Heart left ventricle (tissue), 16 donors: ENCODE measurements around the gene PTPN6. TPM values are rescaled to one million over a fixed set of nuclear protein-coding genes. Genes with fewer than 3 reads are reported as not detected.

Source experiments
- ATAC-seq, 4 donors: fragments of 200-7000 bp; cut with Tn5 transposase; one replicate each; pipeline ENCODE4 v1.9.1; 2020 to 2022; ENCODE audit warnings: moderate library complexity in 4 of 4, mild to moderate bottlenecking in 3 of 4, moderate number of reproducible peaks in 1 of 4
- DNase-seq, 5 donors: peaks; one replicate each; pipeline ENCODE4 v3.0.0-alpha.2; 2020
- H3K27ac ChIP-seq, 12 donors: fragments of 200-600 bp; sonication (generic) in 4 of 12; one replicate each; pipeline versions ENCODE4 v1.5.0 to v1.8.0; 2016 to 2022; ENCODE audit warnings: mild to moderate bottlenecking in 2 of 12
- H3K27me3 ChIP-seq, 9 donors: fragments of 200-600 bp; sonication (generic) in 2 of 9; one replicate each; pipeline versions ENCODE4 v1.5.1 to v1.8.0; 2016 to 2022; ENCODE audit warnings: mild to moderate bottlenecking in 3 of 9
- H3K36me3 ChIP-seq, 9 donors: fragments of 200-600 bp; sonication (generic) in 2 of 9; one replicate each; pipeline versions ENCODE4 v1.5.0 to v1.8.0; 2018 to 2022; ENCODE audit warnings: mild to moderate bottlenecking in 2 of 9
- H3K4me1 ChIP-seq, 12 donors: fragments of 200-600 bp; sonication (generic) in 4 of 12; one replicate each; pipeline versions ENCODE4 v1.5.0 to v1.8.0; 2016 to 2022; ENCODE audit warnings: mild to moderate bottlenecking in 3 of 12
- H3K4me3 ChIP-seq, 12 donors: fragments of 200-600 bp; sonication (generic) in 4 of 12; one replicate each; pipeline versions ENCODE4 v1.5.0 to v1.8.0; 2017 to 2022; ENCODE audit warnings: mild to moderate bottlenecking in 9 of 12, moderate library complexity in 4 of 12
- H3K9me3 ChIP-seq, 12 donors: fragments of 200-600 bp; sonication (generic) in 4 of 12; one replicate each; pipeline versions ENCODE4 v1.5.0 to v1.8.0; 2016 to 2022; ENCODE audit warnings: mild to moderate bottlenecking in 1 of 12
- POLR2A ChIP-seq, 2 donors: fragments of 450-650 bp; IDR thresholded peaks; one replicate each; pipeline ENCODE4 v1.6.1; 2017; ENCODE audit warnings: antibody characterized with exemption in 2 of 2, mild to moderate bottlenecking in 2 of 2, moderate library complexity in 2 of 2
- WGBS, 4 donors: extraction: QIAGEN DNeasy Blood & Tissue Kit in 2 of 4; methylation state at CpG; one replicate each; pipeline versions ENCODE4 v1.1.5 to v1.1.7; 2013 to 2018; 5-methylcytosine and 5-hydroxymethylcytosine counted together
- intact Hi-C, 10 donors: fragments of 100-400 bp; cut with DNase I; formaldehyde crosslinking; loops; one replicate each; pipeline versions ENCODE4 v1.11.1 to v1.14.2; 2022
- polyA plus RNA-seq, 2 donors: library from polyadenylated mRNA; stranded (reverse); fragments of 200-250 nt; gene quantifications; one replicate each; pipeline ENCODE4 v1.2.3, GENCODE V29; 2013
- total RNA-seq, 9 donors: library from RNA; depleted of rRNA in 2 of 9; stranded (reverse); fragments of >200 nt in 2 of 9; fragmentation: NEBNext Ultra II Directional in 3 of 9; extraction: Animal tissue kit (Norgen Biotek cat#: 25700) in 3 of 9; gene quantifications; one replicate each; pipeline versions ENCODE4 v1.1.0 to v1.2.4, GENCODE V29; 2016 to 2023
- TF ChIP-seq, protein P1 (sequence below), 12 donors: fragments of 200-600 bp; sonication (generic) in 4 of 12; IDR thresholded peaks; one replicate each; pipeline versions ENCODE4 v1.5.0 to v1.8.0; 2018 to 2022; ENCODE audit warnings: antibody characterized with exemption in 12 of 12, mild to moderate bottlenecking in 5 of 12
- donor health status: ischemic (EF 13 %, LVEDD 7.1; RV severe dilation, severe dysfunction).
- donor health status: healthy with polysubstance abuse.
- donor health status: DM: no; HTN: yes; CAD: no.
- donor health status: DM: no; HTN: no; CAD: no.
- donor health status: ischemic (EF 25% LVEDD 6.9; RV normal size, moderate dysfunction).
- donor health status: ischemic (EF 25% LVEDD 5.7; RV mildly dilated, moderate dysfunction).
- donor health status: healthy.
- donor health status: DM: yes; HTN: yes; CAD: no.
- donor health status: ischemic (EF 35%, LVEDD 5.7; RV mildly dilated, moderate dysfunction).
- donor health status: nonischemic (EF 11% LVEDD 7.7; RV severe dilation, severe dysfunction).
- donor health status: DM: yes; HTN: yes; CAD: no.
- donor health status: PGD.
- donor health status: ischemic (EF 29% LVEDD 5.4; RV normal size, mild dysfunction).
- donor health status: nonischemic (EF 23%, LVEDD 6.1; RV moderate dilation, normal function).

Gene PTPN6
- total and polyA plus RNA-seq, 11 donors, result 3.5 to 63.2 (median 6.1) TPM

DNA sequence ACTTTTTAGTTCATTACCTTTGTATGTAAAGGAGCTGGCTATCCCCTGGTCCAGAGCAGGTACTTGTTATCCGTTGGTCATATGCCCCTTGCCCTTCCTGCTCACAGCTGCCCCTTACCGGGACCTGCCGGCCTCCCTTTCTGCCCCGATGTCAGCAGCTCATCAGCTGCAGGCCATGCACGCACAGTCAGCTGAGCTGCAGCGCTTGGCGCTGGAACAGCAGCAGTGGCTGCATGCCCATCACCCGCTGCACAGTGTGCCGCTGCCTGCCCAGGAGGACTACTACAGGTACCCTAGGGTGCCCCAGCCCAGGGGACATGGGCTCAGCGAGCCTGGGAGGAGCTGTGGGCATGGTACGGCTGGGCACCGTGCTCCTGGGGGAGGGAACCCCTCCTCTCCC lies 9.9 kb upstream of the PTPN6 start:
- 65 to 78% (median 68%) methylated on average over 10 to 12 of the region's 12 CpGs for WGBS, 4 donors
- DNase-seq (peak in 1 of 5 donors; percentile 61), ATAC-seq (no peak)
- Histone ChIP-seq H3K27ac (peak overlapping the region in 6 of 12 donors; percentile 0 to 96 (median 32)), H3K27me3 (no peaks in the 10 kb centered on the region), H3K9me3 (no peaks in the 10 kb centered on the region), H3K4me1 (peaks cover 3 to 70% (median 48%) of the 10 kb centered on the region in 12 donors), H3K36me3 (peaks cover 0 to 43% (median 28%) of the 10 kb centered on the region in 9 donors), H3K4me3 (no peak overlapping the region)
- intact Hi-C loops, result loop anchor here in 5 of 10 donors (5.0 to 10.0 kb wide), 4 partner anchors 151 to 166 kb away; partner anchors contain the start of genes C1R (in 4 of the 5) and C1RL (in 2 of the 5)
- TF ChIP-seq POLR2A (IDR thresholded peaks at IDR 0.05), result no peak
- TF ChIP-seq, protein P1, sequence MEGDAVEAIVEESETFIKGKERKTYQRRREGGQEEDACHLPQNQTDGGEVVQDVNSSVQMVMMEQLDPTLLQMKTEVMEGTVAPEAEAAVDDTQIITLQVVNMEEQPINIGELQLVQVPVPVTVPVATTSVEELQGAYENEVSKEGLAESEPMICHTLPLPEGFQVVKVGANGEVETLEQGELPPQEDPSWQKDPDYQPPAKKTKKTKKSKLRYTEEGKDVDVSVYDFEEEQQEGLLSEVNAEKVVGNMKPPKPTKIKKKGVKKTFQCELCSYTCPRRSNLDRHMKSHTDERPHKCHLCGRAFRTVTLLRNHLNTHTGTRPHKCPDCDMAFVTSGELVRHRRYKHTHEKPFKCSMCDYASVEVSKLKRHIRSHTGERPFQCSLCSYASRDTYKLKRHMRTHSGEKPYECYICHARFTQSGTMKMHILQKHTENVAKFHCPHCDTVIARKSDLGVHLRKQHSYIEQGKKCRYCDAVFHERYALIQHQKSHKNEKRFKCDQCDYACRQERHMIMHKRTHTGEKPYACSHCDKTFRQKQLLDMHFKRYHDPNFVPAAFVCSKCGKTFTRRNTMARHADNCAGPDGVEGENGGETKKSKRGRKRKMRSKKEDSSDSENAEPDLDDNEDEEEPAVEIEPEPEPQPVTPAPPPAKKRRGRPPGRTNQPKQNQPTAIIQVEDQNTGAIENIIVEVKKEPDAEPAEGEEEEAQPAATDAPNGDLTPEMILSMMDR (IDR thresholded peaks at IDR 0.05), result no peak

DNA sequence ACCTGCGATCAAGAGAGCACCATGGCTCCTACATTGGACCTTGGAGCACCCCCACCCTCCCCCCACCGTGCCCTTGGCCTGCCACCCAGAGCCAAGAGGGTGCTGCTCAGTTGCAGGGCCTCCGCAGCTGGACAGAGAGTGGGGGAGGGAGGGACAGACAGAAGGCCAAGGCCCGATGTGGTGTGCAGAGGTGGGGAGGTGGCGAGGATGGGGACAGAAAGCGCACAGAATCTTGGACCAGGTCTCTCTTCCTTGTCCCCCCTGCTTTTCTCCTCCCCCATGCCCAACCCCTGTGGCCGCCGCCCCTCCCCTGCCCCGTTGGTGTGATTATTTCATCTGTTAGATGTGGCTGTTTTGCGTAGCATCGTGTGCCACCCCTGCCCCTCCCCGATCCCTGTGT lies 9.4 kb upstream of the PTPN6 start:
- DNase-seq (peak in 1 of 5 donors; percentile 55), ATAC-seq (no peak)
- no peak for TF ChIP-seq POLR2A (IDR thresholded peaks at IDR 0.05)
- TF ChIP-seq, protein P1 (IDR thresholded peaks at IDR 0.05), result no peak
- 77 to 82% (median 80%) methylated on average over 12 of the region's 12 CpGs for WGBS, 4 donors
- Histone ChIP-seq H3K4me3 (no peak overlapping the region), H3K27me3 (no peaks in the 10 kb centered on the region), H3K36me3 (peaks cover 0 to 48% (median 33%) of the 10 kb centered on the region in 9 donors), H3K27ac (peak overlapping the region in 6 of 12 donors; percentile 0 to 96 (median 32)), H3K4me1 (peaks cover 3 to 73% (median 52%) of the 10 kb centered on the region in 12 donors), H3K9me3 (no peaks in the 10 kb centered on the region)
- intact Hi-C loops, result loop anchor here in 5 of 10 donors (5.0 to 10.0 kb wide), 4 partner anchors 151 to 166 kb away; partner anchors contain the start of genes C1R (in 4 of the 5) and C1RL (in 2 of the 5)

DNA sequence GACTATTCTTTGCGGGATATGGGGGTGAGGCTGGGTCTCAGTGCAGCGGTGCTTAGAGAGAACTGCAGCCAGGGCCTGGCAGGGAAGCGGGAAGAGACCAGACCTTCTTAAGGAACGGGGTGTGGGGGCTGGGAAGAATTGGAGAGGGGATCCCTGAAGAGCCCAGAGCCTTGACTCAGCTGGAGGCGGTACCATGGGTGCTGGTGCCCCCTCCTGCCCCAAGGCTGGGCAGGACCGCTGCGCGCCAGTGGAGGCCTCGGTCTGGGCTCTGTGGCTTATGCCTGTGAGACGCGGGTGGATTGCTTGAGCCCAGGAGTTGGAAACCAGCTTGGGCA lies 8.9 kb upstream of the PTPN6 start:
- peak in 1 of 5 donors; percentile 60 for DNase-seq
- intact Hi-C loops, result loop anchor here in 5 of 10 donors (5.0 to 10.0 kb wide), 4 partner anchors 150 to 165 kb away; partner anchors contain the start of genes C1R (in 4 of the 5) and C1RL (in 2 of the 5)

DNA sequence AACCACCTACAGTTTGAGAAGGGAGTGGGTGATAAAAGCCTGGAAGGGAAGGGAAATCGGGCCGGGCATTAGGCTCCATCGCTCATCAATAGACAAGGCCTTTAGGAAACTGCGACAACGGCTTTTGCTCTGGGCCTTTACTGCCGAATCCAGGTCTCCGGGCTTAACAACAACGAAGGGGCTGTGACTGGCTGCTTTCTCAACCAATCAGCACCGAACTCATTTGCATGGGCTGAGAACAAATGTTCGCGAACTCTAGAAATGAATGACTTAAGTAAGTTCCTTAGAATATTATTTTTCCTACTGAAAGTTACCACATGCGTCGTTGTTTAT lies 7.8 kb upstream of the PTPN6 start:
- TF ChIP-seq POLR2A (IDR thresholded peaks at IDR 0.05), result peak in 1 of 2 donors; percentile 57
- TF ChIP-seq, protein P1 (IDR thresholded peaks at IDR 0.05), result no peak
- WGBS, 4 donors, result 0 to 1% (median 1%) methylated on average over 13 of the region's 13 CpGs
- H3K36me3 ChIP-seq, result peaks cover 0 to 49% (median 35%) of the 10 kb centered on the region in 9 donors
- intact Hi-C loops, result loop anchor here in 5 of 10 donors (5.0 to 10.0 kb wide), 4 partner anchors 149 to 164 kb away; partner anchors contain the start of genes C1R (in 4 of the 5) and C1RL (in 2 of the 5)
- H3K4me1 ChIP-seq, result peaks cover 1 to 64% (median 40%) of the 10 kb centered on the region in 12 donors
- ATAC-seq (peak; percentile 46 to 71 (median 56)), DNase-seq (peak; percentile 77 to 89 (median 88))
- H3K4me3 ChIP-seq, result peak overlapping the region in 11 of 12 donors; percentile 52 to 86 (median 77)
- no peaks in the 10 kb centered on the region for H3K27me3 ChIP-seq
- peak overlapping the region; percentile 91 to 100 (median 98) for H3K27ac ChIP-seq
- H3K9me3 ChIP-seq, result no peaks in the 10 kb centered on the region

More for the DNA sequence above, 8.9 kb upstream of the PTPN6 start:
- H3K27ac ChIP-seq, result peak overlapping the region in 9 of 12 donors; percentile 96 to 99 (median 98)
- ATAC-seq, result no peak
- no peaks in the 10 kb centered on the region for H3K27me3 ChIP-seq
- WGBS, 4 donors, result 87 to 95% (median 93%) methylated on average over 8 to 11 of the region's 11 CpGs
- H3K9me3 ChIP-seq, result no peaks in the 10 kb centered on the region
- no peak overlapping the region for H3K4me3 ChIP-seq
- no peak for TF ChIP-seq POLR2A (IDR thresholded peaks at IDR 0.05)
- TF ChIP-seq, protein P1 (IDR thresholded peaks at IDR 0.05), result no peak
- peaks cover 0 to 49% (median 35%) of the 10 kb centered on the region in 9 donors for H3K36me3 ChIP-seq
- H3K4me1 ChIP-seq, result peaks cover 3 to 70% (median 46%) of the 10 kb centered on the region in 12 donors
